Left colon (tissue), 2 donors: ENCODE data around the gene SHISA4. TPM values are rescaled to one million over a fixed set of nuclear protein-coding genes. Genes with fewer than 3 reads are reported as not detected.

Experiments
- ATAC-seq: fragments of 200-7000 bp; cut with Tn5 transposase; one replicate; pipeline ENCODE4 v1.9.1; 2020; ENCODE audit warnings: mild to moderate bottlenecking, moderate library complexity
- DNase-seq, 2 donors: peaks; one replicate each; pipeline ENCODE4 v3.0.0-alpha.2; 2020
- intact Hi-C, 2 donors: fragments of 100-400 bp; cut with DNase I in 1 of 2; cut with micrococcal nuclease in 1 of 2; formaldehyde crosslinking; loops; one replicate each; pipeline versions ENCODE4 v1.11.2 to v1.14.0; 2022; cut with DNase I, micrococcal nuclease
- total RNA-seq, 2 donors: library from RNA; stranded (reverse); fragmentation: NEBNext Ultra II Directional; extraction: Animal tissue kit (Norgen Biotek cat#: 25700); gene quantifications; one replicate each; pipeline ENCODE4 v1.2.1, GENCODE V29; 2021
- donor health status: DM: no; HTN: no; CAD: no.
- donor health status: DM: yes; HTN: yes; CAD: no.

The SHISA4 gene
- total RNA-seq, 2 donors from 2014 or later: 1.7 to 2.6 TPM

- DNase-seq (peak in 1 of 2 donors; percentile 26), ATAC-seq (peak; percentile 75)
- intact Hi-C loops: no loop called here
Observed at GRCh38 chr1:201877877-201878401, 10.8 kb upstream of the SHISA4 start.

- intact Hi-C loops: no loop called here
- no peak for ATAC-seq
- no peak for DNase-seq
Observed at GRCh38 chr1:201880928-201881571, 7.6 kb upstream of the SHISA4 start.

GRCh38 chr1:201881617-201882016 is 7.1 kb upstream of the SHISA4 start:
- no peak for ATAC-seq
- intact Hi-C loops: no loop called here
- no peak for DNase-seq

GRCh38 chr1:201882665-201883132 is 6.0 kb upstream of the SHISA4 start:
- no peak for DNase-seq
- no peak for ATAC-seq
- intact Hi-C loops: no loop called here

GRCh38 chr1:201883266-201883665 is 5.4 kb upstream of the SHISA4 start:
- no peak for DNase-seq
- ATAC-seq: no peak
- intact Hi-C loops: no loop called here

DNA sequence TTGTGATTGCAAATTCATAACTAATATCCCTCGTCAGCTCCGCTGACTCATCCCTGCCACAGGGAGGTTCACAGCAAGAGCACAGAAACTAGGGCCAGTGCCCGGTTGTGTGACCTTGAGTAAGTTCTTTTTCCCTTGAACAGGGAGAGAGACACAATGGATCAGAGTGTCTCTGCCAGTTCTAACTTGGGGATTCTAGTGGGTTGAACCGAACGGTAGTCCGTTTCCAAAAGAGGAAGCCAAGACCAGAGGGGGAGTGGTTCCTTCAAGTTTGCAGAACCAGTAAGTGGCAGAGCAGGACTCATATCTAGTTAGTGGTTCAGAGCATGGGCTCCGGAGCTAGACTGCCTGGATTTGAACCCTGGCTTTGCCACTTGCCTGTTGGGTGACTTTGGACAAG is 4.9 kb upstream of the SHISA4 start:
- intact Hi-C loops: no loop called here
- ATAC-seq: no peak
- no peak for DNase-seq

GRCh38 chr1:201884425-201884824 is 4.3 kb upstream of the SHISA4 start:
- DNase-seq: no peak
- intact Hi-C loops: no loop called here
- no peak for ATAC-seq

DNA sequence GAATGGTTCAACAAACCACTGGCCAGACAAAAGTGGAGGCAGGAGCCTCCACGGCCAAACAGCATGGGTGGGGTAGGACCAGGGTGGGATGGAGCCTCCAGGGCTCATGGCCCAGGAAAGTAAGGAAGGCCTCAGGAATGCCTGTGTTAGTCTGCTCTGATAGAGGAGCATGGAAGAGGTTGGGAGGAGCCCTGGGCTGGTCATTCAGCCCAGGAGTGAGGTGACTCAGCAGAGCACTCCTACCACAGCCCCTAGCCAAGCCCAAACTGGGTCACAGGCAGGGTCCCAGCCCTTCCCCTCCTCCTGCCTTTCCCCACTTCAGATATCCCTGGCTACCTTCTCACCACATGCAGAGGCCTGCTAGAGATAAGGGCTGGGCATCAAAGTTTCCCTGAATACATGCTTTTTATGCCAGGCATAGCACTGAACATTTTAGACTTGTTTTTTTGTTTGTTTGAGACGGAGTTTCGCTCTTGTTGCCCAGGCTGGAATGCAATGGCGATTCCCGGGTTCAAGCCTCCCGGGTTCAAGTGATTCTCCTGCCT is 3.1 kb upstream of the SHISA4 start:
- intact Hi-C loops: loop anchor here in 1 of 2 donors (5.0 kb wide), 1 partner anchor 72 kb away; the partner anchor contains the start of gene TIMM17A
- no peak for ATAC-seq
- no peak for DNase-seq

GRCh38 chr1:201886103-201886885 is 2.4 kb upstream of the SHISA4 start:
- intact Hi-C loops: loop anchor here in 1 of 2 donors (5.0 kb wide), 1 partner anchor 71 kb away; the partner anchor contains the start of gene TIMM17A
- DNase-seq (no peak), ATAC-seq (no peak)

GRCh38 chr1:201887116-201887866 is 1.4 kb upstream of the SHISA4 start:
- intact Hi-C loops: loop anchor here in 1 of 2 donors (5.0 kb wide), 1 partner anchor 70 kb away; the partner anchor contains the start of gene TIMM17A
- DNase-seq (no peak), ATAC-seq (no peak)

DNA sequence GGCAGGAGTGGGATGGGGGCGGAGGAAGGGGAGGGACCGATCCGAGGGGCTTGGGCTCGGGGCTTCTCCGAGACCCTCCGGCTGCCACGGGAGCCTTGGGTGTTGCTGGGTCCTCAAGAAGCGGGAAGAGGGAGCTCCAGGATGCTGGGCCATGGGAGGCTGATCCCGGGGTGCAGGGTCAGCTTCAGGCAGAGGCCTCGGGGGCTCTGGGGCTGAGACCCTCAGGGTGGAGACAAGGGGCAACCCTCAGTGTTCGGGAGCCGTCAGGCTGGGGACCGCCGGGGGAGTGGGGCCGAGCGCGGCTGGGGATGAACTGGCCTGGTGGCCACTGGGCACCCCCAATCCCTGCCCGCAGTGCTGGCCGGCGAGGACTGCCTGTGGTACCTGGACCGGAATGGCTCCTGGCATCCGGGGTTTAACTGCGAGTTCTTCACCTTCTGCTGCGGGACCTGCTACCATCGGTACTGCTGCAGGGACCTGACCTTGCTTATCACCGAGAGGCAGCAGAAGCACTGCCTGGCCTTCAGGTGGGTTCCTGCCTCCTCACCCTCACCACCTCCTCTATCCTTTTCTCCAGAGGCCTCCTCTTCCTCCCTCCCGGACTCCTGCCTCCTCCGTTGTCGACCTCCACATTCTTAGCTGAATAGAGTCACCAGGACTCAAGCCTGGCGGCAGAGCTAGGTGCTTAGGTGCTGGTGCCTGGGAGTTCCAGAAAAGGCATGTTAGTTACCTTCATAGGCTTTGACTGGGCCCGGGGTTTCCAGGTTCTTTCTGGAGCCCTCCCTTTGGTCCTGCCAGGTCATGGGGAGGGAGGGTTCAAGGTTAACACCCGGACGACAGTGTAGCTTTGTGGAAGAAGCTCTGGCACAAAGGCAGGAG is 631 bp downstream of the SHISA4 start:
- intact Hi-C loops: loop anchor here in 1 of 2 donors (5.0 kb wide), 1 partner anchor 68 kb away; the partner anchor contains the start of gene TIMM17A
- DNase-seq (no peak), ATAC-seq (no peak)

DNA sequence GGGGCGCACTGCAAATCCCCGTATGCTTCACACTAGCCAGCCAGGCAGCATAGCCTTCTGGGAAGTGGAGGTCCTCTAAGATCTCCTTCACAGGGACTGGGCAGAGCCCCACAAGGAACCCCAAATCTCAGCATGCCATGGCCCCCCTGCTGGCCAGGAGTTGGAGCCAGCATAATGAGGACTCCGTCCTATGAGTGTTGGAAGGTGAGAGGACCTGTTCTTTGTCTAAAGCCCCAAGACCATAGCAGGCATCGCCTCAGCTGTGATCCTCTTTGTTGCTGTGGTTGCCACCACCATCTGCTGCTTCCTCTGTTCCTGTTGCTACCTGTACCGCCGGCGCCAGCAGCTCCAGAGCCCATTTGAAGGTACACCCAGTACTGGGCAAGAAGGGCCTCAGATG is 1.5 kb downstream of the SHISA4 start:
- ATAC-seq (no peak), DNase-seq (no peak)

GRCh38 chr1:201890806-201891450 is 2.2 kb downstream of the SHISA4 start:
- intact Hi-C loops: loop anchor here (5.0 to 10.0 kb wide), 2 partner anchors 81 to 84 kb away; no protein-coding TSS in a partner anchor
- ATAC-seq: no peak
- no peak for DNase-seq

More for the DNA sequence above, 1.5 kb downstream of the SHISA4 start:
- intact Hi-C loops: loop anchor here (5.0 to 10.0 kb wide), 2 partner anchors 82 to 85 kb away; no protein-coding TSS in a partner anchor

DNA sequence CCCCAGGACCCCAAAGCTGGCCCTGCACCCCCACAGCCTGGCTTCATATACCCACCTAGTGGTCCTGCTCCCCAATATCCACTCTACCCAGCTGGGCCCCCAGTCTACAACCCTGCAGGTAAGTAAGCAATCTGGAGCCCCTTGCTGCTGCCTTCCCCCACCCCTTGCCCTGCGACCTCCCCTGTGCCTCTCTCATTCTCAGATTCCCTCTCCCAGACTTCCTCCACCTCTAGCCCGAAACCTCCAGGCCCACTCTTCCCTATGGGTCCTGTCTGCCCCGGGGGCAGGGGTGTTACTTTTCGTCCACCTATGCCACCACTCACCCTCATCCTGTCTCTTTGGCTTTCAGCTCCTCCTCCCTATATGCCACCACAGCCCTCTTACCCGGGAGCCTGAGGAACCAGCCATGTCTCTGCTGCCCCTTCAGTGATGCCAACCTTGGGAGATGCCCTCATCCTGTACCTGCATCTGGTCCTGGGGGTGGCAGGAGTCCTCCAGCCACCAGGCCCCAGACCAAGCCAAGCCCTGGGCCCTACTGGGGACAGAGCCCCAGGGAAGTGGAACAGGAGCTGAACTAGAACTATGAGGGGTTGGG is 2.9 kb downstream of the SHISA4 start:
- intact Hi-C loops: loop anchor here (5.0 to 10.0 kb wide), 2 partner anchors 81 to 83 kb away; no protein-coding TSS in a partner anchor
- DNase-seq: no peak
- no peak for ATAC-seq

DNA sequence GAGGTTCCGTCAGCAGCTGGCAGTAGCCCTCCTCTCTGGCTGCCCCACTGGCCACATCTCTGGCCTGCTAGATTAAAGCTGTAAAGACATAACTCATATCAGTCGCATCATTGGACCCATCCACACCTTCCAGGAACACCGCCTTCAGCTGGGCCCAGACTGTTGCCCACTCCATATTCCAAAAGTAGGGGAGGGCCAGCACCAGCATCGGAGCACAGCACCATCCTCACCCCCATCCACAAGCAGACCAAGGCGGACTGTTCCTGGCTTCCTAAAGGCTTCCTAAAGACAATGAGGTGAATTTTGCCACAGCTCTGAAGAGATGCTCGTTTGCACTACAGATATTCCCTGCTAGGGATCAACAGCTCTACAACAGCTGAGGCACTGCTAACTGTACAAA is 3.5 kb downstream of the SHISA4 start:
- intact Hi-C loops: loop anchor here (5.0 to 10.0 kb wide), 2 partner anchors 80 to 83 kb away; no protein-coding TSS in a partner anchor
- no peak for DNase-seq
- ATAC-seq: no peak

DNA sequence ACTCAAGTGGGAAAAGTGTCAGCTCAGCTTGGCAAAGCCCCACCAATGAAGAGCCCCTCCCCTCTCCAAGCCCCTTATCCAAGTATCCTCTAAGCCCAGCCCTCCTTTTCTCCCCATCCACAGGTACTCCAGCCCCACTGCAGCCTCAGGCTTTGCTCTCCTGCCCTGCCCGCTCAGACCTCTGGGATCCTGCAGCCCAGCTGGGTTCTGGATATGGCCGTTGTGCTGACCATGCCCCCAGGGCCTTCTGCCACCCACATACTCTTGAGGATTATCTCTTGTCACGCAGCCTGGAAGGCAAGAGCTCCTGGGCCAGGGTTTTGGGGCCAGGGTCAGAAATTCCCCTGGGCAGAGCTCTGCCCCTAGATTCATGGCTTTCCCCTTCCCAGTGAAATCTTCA is 4.7 kb downstream of the SHISA4 start:
- intact Hi-C loops: loop anchor here (5.0 to 10.0 kb wide), 2 partner anchors 79 to 81 kb away; no protein-coding TSS in a partner anchor
- ATAC-seq: no peak
- no peak for DNase-seq
